GM19025 (cell line): ENCODE results near the gene NME8.

Experiments used
- ATAC-seq: cut with Tn5 transposase; IDR thresholded peaks from one replicate; pipeline ENCODE4 v1.9.1; 2021; ENCODE audit warnings: mild to moderate bottlenecking, low read depth, moderate library complexity; ENCODE audit not compliant: unreplicated experiment

NME8 gene

DNA sequence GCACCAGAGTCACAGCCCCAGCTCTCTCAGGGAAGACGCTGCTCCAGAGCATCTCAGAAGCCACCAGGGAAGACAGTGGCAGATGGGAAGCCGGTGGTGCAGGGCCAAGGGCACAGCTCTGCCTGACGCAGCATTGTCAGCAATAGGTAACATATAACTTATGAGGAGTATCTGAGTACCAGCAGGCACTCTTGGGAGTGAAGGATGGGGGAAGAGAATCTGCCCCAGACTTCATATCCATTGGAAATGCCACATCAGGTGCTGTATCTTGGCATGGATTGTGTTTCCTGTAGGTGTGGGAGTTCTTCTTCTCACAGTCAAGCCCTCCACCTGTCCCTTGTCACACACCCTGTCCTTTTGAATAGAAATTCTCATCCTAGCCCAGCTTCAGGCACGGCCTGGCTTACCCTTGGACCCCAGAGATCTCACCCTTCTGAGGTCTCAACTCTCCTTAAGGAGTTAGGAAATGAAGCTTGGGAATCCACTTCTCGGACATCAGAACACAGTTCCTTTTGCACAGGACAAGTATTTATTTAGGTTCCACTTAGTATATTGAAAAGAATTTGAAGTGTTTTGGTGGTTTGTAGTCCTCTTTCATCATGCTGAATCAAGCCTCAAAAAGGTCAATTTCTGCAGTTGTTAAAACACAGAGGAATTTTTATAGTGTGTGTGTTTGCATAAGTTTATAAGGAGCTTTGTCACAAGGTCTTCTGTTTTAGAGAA, 82.0 kb downstream of the NME8 start:
- ATAC-seq = no peak

DNA sequence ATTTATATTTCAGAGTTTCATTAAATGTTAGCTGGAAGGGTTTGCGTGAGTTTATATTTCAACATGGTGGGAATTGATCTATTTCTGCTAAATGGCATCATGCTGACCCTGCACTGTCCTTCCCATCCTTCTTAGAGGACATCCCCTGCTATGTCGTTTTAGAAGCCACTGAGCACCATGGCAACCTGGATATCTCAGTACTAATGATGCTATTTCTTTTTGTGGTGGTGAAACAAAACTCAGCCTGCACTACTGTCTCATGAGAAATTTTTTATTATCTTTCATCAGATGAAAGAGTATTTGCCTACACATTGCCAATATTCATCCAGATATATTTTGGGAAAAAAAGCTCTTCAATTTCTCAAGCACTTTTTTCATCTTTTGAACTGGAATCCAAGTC, 84.1 kb downstream of the NME8 start:
- ATAC-seq = no peak

DNA sequence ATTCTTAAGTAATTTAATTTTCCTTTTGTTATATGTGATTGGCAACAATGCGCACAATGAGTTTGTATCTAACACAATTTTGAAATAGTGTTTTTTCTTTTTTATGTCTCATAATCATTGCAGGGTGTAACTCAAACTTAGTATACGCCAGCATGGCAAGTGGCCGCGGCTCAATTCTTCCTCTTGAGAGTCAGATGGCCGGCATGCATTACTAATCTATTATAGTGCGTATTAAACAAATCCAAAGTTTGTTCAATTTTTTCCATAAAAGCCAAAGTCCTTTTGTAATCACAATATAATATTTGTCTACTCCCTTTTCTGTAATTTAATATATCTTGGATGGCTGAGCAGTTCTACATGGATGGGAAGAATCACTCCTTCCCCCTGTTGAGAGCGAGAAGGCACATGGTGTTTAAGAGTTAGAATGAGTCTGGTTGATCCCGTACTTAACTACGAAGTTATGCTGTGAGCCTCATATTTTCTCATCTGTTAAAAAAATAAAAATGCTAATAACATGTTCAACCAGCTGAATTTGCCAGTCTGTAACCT, 84.7 kb downstream of the NME8 start:
- ATAC-seq = no peak

DNA sequence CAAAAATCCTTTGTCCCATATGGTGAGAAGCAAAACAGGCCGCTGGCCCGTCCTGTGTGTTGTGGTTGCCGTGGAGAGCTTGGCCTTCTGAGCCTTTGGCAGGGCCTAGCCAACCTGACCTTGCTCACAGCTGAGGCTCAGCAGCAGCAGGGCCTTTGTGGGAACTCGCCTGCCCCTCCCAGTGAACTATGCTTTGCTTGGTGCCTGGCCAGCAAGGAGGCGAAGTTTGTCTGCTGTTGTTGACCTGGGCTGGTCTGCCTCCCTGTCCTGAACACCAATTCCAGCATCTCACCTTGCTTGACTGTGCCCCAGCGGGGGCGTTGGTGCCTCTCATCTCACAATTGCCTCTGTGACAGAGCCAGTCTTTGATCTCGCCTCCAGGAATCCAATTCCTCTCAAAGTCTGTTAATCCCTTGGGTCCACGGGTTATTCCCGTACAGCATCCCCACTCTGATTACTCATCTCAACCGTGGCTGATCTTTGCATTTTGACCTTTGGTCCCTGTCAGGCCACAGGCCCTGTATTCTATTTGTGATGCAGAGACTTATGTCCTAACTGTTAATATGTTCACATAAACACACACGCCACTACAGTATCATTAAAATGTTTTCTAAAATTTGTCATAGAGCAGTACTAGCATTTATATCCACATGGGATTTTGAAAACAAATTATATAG, 94.7 kb downstream of the NME8 start:
- peak; percentile 56 for ATAC-seq

DNA sequence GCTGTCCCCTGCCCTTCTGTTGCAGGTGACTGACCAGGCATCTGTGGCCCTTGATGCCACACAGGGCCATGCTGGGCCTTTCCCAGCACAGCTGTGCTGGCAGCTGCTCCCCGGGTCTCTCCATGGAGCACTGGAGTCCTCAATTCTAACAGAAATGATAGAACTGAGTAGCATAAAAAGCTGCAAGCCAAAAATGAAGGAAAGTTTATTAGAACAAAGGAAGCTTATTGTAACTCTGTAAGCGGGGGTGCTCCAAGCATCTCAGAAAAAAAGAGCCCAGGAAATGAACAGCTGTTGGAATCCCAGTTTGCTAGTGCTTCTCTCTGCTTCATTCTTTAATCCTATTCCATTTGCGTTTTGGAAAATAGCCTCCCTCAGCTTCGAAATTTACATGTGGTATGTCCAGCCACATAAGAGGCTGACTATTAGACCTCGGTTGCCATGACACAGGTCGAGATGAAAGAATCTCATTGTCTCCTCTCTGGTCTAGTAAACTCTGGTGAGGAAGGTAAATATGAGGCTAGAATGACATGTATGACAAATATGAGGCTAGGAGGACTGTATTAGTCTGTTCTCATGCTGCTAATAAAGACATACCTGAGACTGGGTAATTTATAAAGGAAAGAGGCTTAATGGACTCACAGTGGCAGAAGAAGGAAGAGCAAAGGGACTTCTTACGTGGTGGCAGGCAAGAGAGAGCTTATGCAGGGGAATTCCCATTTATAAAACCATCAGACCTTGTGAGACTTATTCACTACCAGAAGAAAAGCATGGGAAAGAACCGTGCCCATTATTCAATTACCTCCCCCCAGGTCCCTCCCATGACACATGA, 95.7 kb downstream of the NME8 start:
- ATAC-seq = peak; percentile 40

DNA sequence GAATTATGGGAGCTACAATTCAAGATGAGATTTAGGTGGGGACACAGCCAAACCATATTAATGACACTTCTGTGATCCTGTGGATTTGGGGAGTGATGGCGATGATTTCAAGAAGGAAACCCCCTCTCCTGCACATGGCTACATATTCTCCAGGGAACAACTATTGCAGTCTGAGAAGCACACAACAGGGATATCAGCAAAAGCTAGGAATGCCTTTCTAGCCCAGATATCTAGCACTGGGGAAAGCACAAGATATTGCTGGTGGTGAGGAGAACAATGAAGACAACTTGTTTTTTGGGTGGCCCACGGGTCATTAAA, 96.3 kb downstream of the NME8 start:
- no peak for ATAC-seq

DNA sequence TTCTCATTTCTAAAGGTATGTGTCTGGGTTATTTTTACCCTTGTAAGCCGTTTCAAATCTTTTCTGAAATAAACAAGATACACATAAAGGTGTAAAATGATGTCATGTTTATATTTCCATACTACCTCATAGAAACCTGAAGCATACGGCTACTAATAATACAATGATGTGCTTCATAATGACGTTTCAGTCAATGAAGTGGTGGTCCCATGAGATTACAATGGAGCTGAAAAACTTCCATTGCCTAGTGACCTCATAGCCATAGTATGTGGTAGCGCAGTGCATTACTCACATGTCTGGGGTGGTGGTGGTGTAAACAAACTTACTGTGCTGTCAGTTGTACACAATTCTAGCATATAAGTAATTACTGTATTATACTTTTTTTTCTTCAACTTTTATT, 96.9 kb downstream of the NME8 start:
- no peak for ATAC-seq

DNA sequence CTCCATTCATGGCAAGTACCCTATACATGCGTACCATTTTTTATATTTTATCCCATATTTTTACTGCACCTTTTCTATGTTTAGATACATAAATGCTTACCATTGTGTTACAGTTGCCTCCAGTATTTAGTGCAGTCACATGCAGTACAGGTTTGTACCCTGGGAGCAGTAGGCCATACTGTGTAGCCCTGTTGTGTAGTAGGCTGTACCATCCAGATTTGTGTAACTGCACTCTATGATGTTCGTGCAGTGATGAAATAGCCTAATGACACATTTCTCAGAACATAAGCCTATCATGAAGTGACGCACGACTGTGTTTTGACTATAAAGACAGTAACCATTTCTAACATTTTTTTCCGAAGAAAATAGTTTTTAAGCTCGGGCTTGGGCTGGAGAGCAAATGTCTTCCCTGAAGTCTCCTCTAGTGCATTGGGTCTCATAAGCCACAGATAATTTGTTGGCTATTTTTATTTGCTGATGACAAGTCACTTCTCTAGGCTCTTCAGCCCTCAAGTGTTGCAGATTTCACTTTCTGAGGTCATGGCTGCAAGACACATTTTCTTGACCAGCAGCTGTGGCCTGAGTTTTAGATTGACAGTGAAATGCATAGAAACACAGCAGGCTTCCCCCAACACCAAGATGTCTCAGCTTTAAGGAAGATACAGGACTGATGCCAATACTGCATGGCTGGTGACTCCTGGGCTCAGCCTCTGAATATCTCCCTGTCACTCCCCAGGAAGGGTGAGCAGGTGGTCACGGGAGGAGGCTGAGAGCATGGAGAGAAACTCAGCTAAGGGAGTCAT, 98.9 kb downstream of the NME8 start:
- no peak for ATAC-seq

DNA sequence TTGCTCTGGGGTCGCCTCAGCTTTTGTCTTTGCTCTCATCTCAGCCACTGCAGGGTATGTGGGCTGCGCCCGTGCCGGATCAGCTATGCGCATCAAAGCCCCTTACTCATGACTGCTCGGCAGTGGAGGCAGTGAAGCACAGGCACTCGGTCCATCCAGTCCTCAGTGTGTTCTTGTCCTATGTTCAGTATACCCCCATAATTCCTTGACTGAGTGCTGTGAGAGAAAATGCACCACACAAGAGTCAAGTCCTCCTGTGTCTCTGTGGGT, 99.5 kb downstream of the NME8 start:
- ATAC-seq = no peak
